ENCODE results near the gene CFAP58. TPM values are rescaled to one million over a fixed set of nuclear protein-coding genes. Genes with fewer than 3 reads are reported as not detected.

The CFAP58 gene
- total and polyA plus RNA-seq, 2 of the 13 experiments (the other 11 are each of a cell fraction or from before 2014, with no cell fraction given), result 0.03 TPM; not detected in 1

GRCh38 chr10:104452977-104453376, 99.3 kb downstream of the CFAP58 start:
- Histone ChIP-seq H3K4me2 (ENCODE audit: low read depth, low read length) (no peak overlapping the region), H3K9me3 (ENCODE audit: low read length) (no peaks in the 10 kb centered on the region), H3K27me3 (ENCODE audit: control insufficient read depth in 1 of 2, insufficient read depth in 2 of 2, low read length in 2 of 2) (0 out of 5 replicates have a peak, but pooled peaks cover 0 to 3% of the 10 kb centered on the region in 2 experiments), H2AFZ (ENCODE audit: low read length) (no peak overlapping the region), H3K36me3 (replicated peaks in 1 of 2; ENCODE audit: control insufficient read depth in 1 of 2, insufficient read depth in 2 of 2, low read length in 2 of 2) (no peaks in the 10 kb centered on the region), H3K4me3 (replicated peaks in 1 of 3; ENCODE audit: insufficient read depth in 1 of 3, low read depth in 2 of 3, low read length in 3 of 3) (no peak overlapping the region), H3K27ac (ENCODE audit: extremely low read length, insufficient read depth, low read length) (no peak overlapping the region), H4K20me1 (ENCODE audit: insufficient read depth, low read length) (no peaks in the 10 kb centered on the region), H3K4me1 (ENCODE audit: insufficient read depth, low read length) (no peaks in the 10 kb centered on the region), H3K9ac (ENCODE audit: insufficient read depth, low read depth, low read length) (no peak overlapping the region), H3K79me2 (ENCODE audit: insufficient read depth, low read length) (no peaks in the 10 kb centered on the region)
- TF ChIP-seq SP5 (CRISPR knock-in tag; IDR thresholded peaks at IDR 0.05; ENCODE audit: borderline replicate concordance, low read depth) (no peak), ZNF839 (CRISPR knock-in tag; IDR thresholded peaks at IDR 0.05; ENCODE audit: borderline replicate concordance) (no peak), SRSF1 (optimal IDR thresholded peaks at IDR 0.05; ENCODE audit: low read depth, low read length) (no peak), ZMAT3 (CRISPR knock-in tag; conservative IDR thresholded peaks at IDR 0.05) (no peak), HOXA9 (CRISPR knock-in tag; IDR thresholded peaks at IDR 0.05; ENCODE audit: borderline replicate concordance) (no peak), FOXO1 (CRISPR knock-in tag; IDR thresholded peaks at IDR 0.05) (no peak), JARID2 (CRISPR knock-in tag; IDR thresholded peaks at IDR 0.05; ENCODE audit: insufficient replicate concordance) (no peak), IKZF4 (CRISPR knock-in tag; IDR thresholded peaks at IDR 0.05; ENCODE audit: borderline replicate concordance, low read depth, not compliant biosample characterization) (no peak), ZNF569 (CRISPR knock-in tag; IDR thresholded peaks at IDR 0.05; ENCODE audit: borderline replicate concordance) (no peak), ZNF136 (CRISPR knock-in tag; IDR thresholded peaks at IDR 0.05; ENCODE audit: low read depth) (no peak)
- TF ChIP-seq, protein P1, sequence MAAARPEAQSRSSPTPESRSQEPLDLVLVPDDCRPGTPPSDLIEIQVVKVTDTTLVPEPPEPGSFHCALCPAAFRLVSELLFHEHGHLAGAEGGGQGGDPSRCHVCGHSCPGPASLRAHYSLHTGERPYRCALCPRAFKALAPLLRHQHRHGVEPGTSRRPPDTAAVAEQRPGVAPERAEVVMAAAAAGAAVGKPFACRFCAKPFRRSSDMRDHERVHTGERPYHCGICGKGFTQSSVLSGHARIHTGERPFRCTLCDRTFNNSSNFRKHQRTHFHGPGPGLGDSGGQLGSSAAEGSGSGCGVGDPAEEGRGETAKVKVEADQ (CRISPR knock-in tag; IDR thresholded peaks at IDR 0.05; ENCODE audit: borderline replicate concordance), result no peak
- TF ChIP-seq, protein P2, sequence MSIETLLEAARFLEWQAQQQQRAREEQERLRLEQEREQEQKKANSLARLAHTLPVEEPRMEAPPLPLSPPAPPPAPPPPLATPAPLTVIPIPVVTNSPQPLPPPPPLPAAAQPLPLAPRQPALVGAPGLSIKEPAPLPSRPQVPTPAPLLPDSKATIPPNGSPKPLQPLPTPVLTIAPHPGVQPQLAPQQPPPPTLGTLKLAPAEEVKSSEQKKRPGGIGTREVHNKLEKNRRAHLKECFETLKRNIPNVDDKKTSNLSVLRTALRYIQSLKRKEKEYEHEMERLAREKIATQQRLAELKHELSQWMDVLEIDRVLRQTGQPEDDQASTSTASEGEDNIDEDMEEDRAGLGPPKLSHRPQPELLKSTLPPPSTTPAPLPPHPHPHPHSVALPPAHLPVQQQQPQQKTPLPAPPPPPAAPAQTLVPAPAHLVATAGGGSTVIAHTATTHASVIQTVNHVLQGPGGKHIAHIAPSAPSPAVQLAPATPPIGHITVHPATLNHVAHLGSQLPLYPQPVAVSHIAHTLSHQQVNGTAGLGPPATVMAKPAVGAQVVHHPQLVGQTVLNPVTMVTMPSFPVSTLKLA (IDR thresholded peaks at IDR 0.05), result no peak
- no TSS peak for BruUV-seq (replicated peaks)
- FAIRE-seq (no peak), ATAC-seq (no peak), DNase-seq (ENCODE audit: low spot score) (no peak)
- WGBS (ENCODE audit: low lambda C conversion rate), result 3% methylated on average over 3 of the region's 3 CpGs
- intact Hi-C loops (cut with micrococcal nuclease; ENCODE audit: unreplicated experiment), result no loop called here
- POLR2A ChIA-PET, result no interaction called here
- CTCF ChIA-PET (ENCODE audit: low intra/inter-chr PET ratio, low total read pairs), result no interaction called here
- in situ Hi-C loops (cut with HindIII; ENCODE audit: extremely low pct_ligation_motif_present, low pct_unique_long_range_greater_than_20kb), result no loop called here
